PC-9 (cell line): ENCODE data around the gene DDRGK1. TPM values are rescaled to one million over a fixed set of nuclear protein-coding genes. Genes with fewer than 3 reads are reported as not detected.

Experiments used
- BruUV-seq: library from RNA; stranded (reverse); fragments of 400-500 nt; replicated peaks from 2 replicates; lab custom pipeline; 2021; lab: Mats Ljungman, UMichigan
- CTCF ChIA-PET: fragments of 300-600 bp; sonication (Branson Sonifier 250); formaldehyde crosslinking; loops from one replicate; lab custom pipeline; 2022; ENCODE audit warnings: antibody characterized with exemption; lab: Charles Lee
- POLR2A ChIA-PET: fragments of 300-600 bp; sonication (Branson Sonifier 250); formaldehyde crosslinking; loops from one replicate; lab custom pipeline; 2022; ENCODE audit warnings: antibody characterized with exemption; ENCODE audit not compliant: unreplicated experiment; lab: Charles Lee
- DNase-seq, 2 experiments: peaks; one replicate each; pipeline versions ENCODE4 v3.0.0 to v3.0.0-alpha.2; 2015 to 2022; ENCODE audit warnings: mixed read lengths in 1 of 2
- H2AFZ ChIP-seq: fragments of 200-600 bp; sonication (generic); 2 replicates; pipeline ENCODE4 v1.8.1; 2017; ENCODE audit warnings: antibody characterized with exemption
- H3F3A ChIP-seq: fragments of 200-600 bp; sonication (generic); 2 replicates; pipeline ENCODE4 v1.8.1; 2017; ENCODE audit warnings: antibody characterized with exemption, mild to moderate bottlenecking, low read depth; ENCODE audit not compliant: insufficient read depth
- H3K27ac ChIP-seq: fragments of 200-600 bp; sonication (generic); 2 replicates; pipeline ENCODE4 v1.6.1; 2016; ENCODE audit warnings: mixed run types
- H3K27me3 ChIP-seq: fragments of 200-600 bp; sonication (generic); 2 replicates; pipeline ENCODE4 v1.6.1; 2016; ENCODE audit warnings: low read depth, mixed run types; ENCODE audit not compliant: insufficient read depth
- H3K36me3 ChIP-seq: fragments of 200-600 bp; sonication (generic); 2 replicates; pipeline ENCODE4 v1.6.1; 2016; ENCODE audit warnings: low read depth, mixed run types
- H3K4me1 ChIP-seq: fragments of 200-600 bp; sonication (generic); replicated peaks from 2 replicates; pipeline ENCODE4 v1.6.1; 2016; ENCODE audit warnings: mixed run types; ENCODE audit not compliant: insufficient read depth
- H3K4me2 ChIP-seq: fragments of 200-600 bp; sonication (generic); 2 replicates; pipeline ENCODE4 v1.6.1; 2017; ENCODE audit warnings: mixed run types
- H3K4me3 ChIP-seq: fragments of 200-600 bp; sonication (generic); 2 replicates; pipeline ENCODE4 v1.6.1; 2016; ENCODE audit warnings: mixed run types
- H3K79me2 ChIP-seq: fragments of 200-600 bp; sonication (generic); 2 replicates; pipeline ENCODE4 v1.6.1; 2017; ENCODE audit warnings: low read depth, mixed run types
- H3K9me2 ChIP-seq: fragments of 200-600 bp; sonication (generic); 2 replicates; pipeline ENCODE4 v1.8.1; 2017; ENCODE audit warnings: mild to moderate bottlenecking; ENCODE audit not compliant: insufficient read depth
- H3K9me3 ChIP-seq: fragments of 200-600 bp; sonication (generic); 2 replicates; pipeline ENCODE4 v1.8.1; 2016; ENCODE audit warnings: low read depth; ENCODE audit not compliant: insufficient read depth
- H4K20me1 ChIP-seq: fragments of 200-600 bp; sonication (generic); 2 replicates; pipeline ENCODE4 v1.8.1; 2017; ENCODE audit not compliant: insufficient read depth
- CTCF ChIP-seq: fragments of 200-600 bp; sonication (generic); conservative IDR thresholded peaks from 2 replicates; pipeline ENCODE4 v1.6.1; 2017; ENCODE audit warnings: mixed run types, antibody characterized with exemption, mild to moderate bottlenecking, moderate library complexity
- EZH2 ChIP-seq: fragments of 200-600 bp; sonication (generic); IDR thresholded peaks from 2 replicates; pipeline ENCODE4 v1.8.0; 2017; ENCODE audit warnings: antibody characterized with exemption, low read depth
- intact Hi-C: fragments of 100-400 bp; cut with micrococcal nuclease; formaldehyde crosslinking; loops from one replicate; pipeline ENCODE4 v1.10.0; 2022; ENCODE audit not compliant: unreplicated experiment
- total RNA-seq: library from RNA; stranded (reverse); gene quantifications from 2 replicates; pipeline ENCODE4 v1.2.3, GENCODE V29; 2021

Gene DDRGK1
- total RNA-seq, 1 experiment from 2014 or later: 70.4 TPM

- intact Hi-C loops: no loop called here
- Histone ChIP-seq H3K27me3 (no peaks in the 10 kb centered on the region), H3K9me3 (no peaks in the 10 kb centered on the region), H4K20me1 (no peaks in the 10 kb centered on the region), H3K36me3 (no peaks in the 10 kb centered on the region), H3K4me3 (no peak overlapping the region), H3K4me1 (peaks cover 15% of the 10 kb centered on the region), H3K4me2 (no peak overlapping the region), H3F3A (peaks cover 9% of the 10 kb centered on the region; the same call in 1 of the 2 replicates), H3K27ac (no peak overlapping the region), H2AFZ (no peak overlapping the region), H3K9me2 (no peaks in the 10 kb centered on the region), H3K79me2 (no peaks in the 10 kb centered on the region)
- DNase-seq: no peak
- no TSS peak for BruUV-seq
- ChIA-PET CTCF (no interaction called here), POLR2A (interaction anchor here (0.6 kb wide), 1 partner anchor 11 kb away, joined by 3 read pairs; no protein-coding TSS in a partner anchor)
- TF ChIP-seq EZH2 (no peak), CTCF (no peak)
Measured at GRCh38 chr20:3231116-3231515, 26.6 kb upstream of the DDRGK1 start.

- no TSS peak for BruUV-seq
- Histone ChIP-seq H2AFZ (no peak overlapping the region), H3K27me3 (no peaks in the 10 kb centered on the region), H3K79me2 (no peaks in the 10 kb centered on the region), H3K4me2 (no peak overlapping the region), H3K9me3 (no peaks in the 10 kb centered on the region), H4K20me1 (no peaks in the 10 kb centered on the region), H3K4me1 (peaks cover 1% of the 10 kb centered on the region; the same call in 1 of the 2 replicates), H3F3A (peaks cover 7% of the 10 kb centered on the region; the same call in 1 of the 2 replicates), H3K27ac (no peak overlapping the region), H3K9me2 (no peaks in the 10 kb centered on the region), H3K4me3 (no peak overlapping the region), H3K36me3 (no peaks in the 10 kb centered on the region)
- TF ChIP-seq CTCF (no peak), EZH2 (no peak)
- CTCF ChIA-PET: no interaction called here
- intact Hi-C loops: loop anchor here (10.0 kb wide), 1 partner anchor 245 kb away; the partner anchor contains the start of gene ATRN
- DNase-seq: no peak
- POLR2A ChIA-PET: no interaction called here
Measured at GRCh38 chr20:3229798-3230197, 25.3 kb upstream of the DDRGK1 start.

- CTCF ChIA-PET: no interaction called here
- Histone ChIP-seq H3F3A (peaks cover 7% of the 10 kb centered on the region; the same call in 1 of the 2 replicates), H3K9me3 (no peaks in the 10 kb centered on the region), H4K20me1 (no peaks in the 10 kb centered on the region), H3K4me3 (no peak overlapping the region), H2AFZ (no peak overlapping the region), H3K4me1 (no peaks in the 10 kb centered on the region), H3K27ac (no peak overlapping the region), H3K36me3 (no peaks in the 10 kb centered on the region), H3K79me2 (no peaks in the 10 kb centered on the region), H3K9me2 (no peaks in the 10 kb centered on the region), H3K4me2 (no peak overlapping the region), H3K27me3 (no peaks in the 10 kb centered on the region)
- TF ChIP-seq EZH2 (no peak), CTCF (no peak)
- no peak for DNase-seq
- POLR2A ChIA-PET: no interaction called here
- no TSS peak for BruUV-seq
- intact Hi-C loops: loop anchor here (10.0 kb wide), 1 partner anchor 246 kb away; the partner anchor contains the start of gene ATRN
Measured at GRCh38 chr20:3229158-3229557, 24.7 kb upstream of the DDRGK1 start.
